Measurements from ENCODE around the gene ASB14. TPM values are rescaled to one million over a fixed set of nuclear protein-coding genes. Genes with fewer than 3 reads are reported as not detected.

Gene ASB14
- total RNA-seq, 1 donor: under 0.01 TPM

GRCh38 chr3:57281715-57282114, 10.8 kb downstream of the ASB14 start:
- no peak overlapping the region for H3K4me3 ChIP-seq (ENCODE audit: low read depth, low read length)
- TF ChIP-seq CTCF (IDR thresholded peaks at IDR 0.05; ENCODE audit: insufficient read depth, low read length): no peak
- peak; percentile 32 for DNase-seq (ENCODE audit: low read depth)

DNA sequence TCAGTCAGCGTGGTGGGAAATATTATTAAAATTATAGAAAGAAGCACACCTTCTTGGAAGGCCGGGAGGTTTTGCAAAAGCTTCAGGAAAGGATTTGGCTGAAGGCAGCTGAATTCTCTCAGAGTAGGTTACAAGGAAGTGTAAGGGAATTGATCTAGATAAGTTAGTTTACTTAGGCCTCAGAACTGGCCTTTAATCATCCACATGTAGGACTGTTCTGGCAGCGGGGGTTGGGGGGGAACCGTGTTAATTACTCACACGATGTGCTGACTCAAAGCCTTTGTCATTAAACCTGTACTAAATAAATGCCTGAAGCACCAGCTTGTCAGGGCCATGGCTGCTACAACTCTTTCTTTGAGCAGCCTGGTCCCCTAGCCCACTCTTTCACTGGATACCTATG, 12.8 kb downstream of the ASB14 start:
- no peak overlapping the region for H3K4me3 ChIP-seq (ENCODE audit: low read depth, low read length)
- no peak for DNase-seq (ENCODE audit: low read depth)
- no peak for TF ChIP-seq CTCF (IDR thresholded peaks at IDR 0.05; ENCODE audit: insufficient read depth, low read length)

- no peak for DNase-seq (ENCODE audit: low read depth)
- H3K4me3 ChIP-seq (ENCODE audit: low read depth, low read length): no peak overlapping the region
- no peak for TF ChIP-seq CTCF (IDR thresholded peaks at IDR 0.05; ENCODE audit: insufficient read depth, low read length)
Measured at GRCh38 chr3:57278237-57278636, 14.2 kb downstream of the ASB14 start.

DNA sequence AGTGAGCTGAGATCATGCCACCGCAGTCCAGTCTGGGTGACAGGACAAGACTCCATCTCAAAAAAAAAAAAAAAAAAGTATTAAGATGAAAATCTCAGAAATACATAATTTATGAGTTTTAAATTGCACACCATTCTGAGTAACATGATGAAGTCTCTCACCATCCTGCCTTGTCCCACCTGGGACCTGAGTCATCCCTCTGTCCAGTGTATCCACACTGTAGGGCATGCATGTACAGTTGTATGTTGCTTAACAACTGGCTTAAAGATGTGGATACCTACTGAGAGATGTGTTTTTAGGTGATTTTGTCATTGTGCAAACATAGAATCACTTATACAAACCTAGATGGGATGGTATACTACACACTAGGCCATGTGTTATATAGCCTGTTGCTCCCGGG, 17.1 kb downstream of the ASB14 start:
- no peak for TF ChIP-seq CTCF (IDR thresholded peaks at IDR 0.05; ENCODE audit: insufficient read depth, low read length)
- no peak overlapping the region for H3K4me3 ChIP-seq (ENCODE audit: low read depth, low read length)
- no peak for DNase-seq (ENCODE audit: low read depth)

DNA sequence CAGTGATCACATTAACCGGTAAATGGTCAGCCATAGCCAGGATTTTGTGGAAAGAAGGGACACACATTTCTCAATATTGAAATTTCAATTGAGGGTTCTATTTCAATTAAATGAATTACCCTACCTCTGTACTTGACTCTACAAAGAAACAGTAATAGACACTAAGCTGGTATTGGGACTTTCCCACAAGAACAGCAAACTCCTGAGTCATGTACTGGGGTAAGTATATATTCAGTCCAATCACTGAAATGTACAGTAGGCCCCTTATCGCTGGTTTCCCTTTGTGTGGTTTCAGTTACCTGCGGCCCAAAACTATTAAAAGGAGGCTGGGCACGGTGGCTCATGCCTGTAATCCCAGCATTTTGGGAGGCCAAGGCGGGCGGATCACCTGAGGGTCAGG, 17.6 kb downstream of the ASB14 start:
- DNase-seq (ENCODE audit: low read depth): no peak
- TF ChIP-seq CTCF (IDR thresholded peaks at IDR 0.05; ENCODE audit: insufficient read depth, low read length): no peak
- no peak overlapping the region for H3K4me3 ChIP-seq (ENCODE audit: low read depth, low read length)

DNA sequence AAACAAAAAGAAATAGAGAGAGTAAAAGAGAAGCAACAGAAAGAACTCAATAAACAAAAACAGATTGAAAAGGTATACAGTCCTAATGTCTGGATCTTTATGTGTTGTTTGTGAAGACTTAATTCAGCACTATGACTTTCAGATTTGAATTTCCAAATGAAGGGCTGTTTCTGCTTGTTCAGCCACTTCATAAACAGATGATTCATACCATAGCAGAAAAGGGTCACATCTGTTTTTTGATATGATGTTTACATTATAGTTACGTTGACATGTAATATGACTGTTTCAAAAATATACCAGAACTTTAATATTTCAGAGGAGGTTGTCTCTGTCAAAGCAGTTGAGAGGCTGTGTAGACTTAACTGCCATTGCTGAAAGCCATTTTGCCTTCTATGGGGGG, 24.1 kb downstream of the ASB14 start:
- no peak for DNase-seq (ENCODE audit: low read depth)
- no peak for TF ChIP-seq CTCF (IDR thresholded peaks at IDR 0.05; ENCODE audit: insufficient read depth, low read length)
- H3K4me3 ChIP-seq (ENCODE audit: low read depth, low read length): no peak overlapping the region

DNA sequence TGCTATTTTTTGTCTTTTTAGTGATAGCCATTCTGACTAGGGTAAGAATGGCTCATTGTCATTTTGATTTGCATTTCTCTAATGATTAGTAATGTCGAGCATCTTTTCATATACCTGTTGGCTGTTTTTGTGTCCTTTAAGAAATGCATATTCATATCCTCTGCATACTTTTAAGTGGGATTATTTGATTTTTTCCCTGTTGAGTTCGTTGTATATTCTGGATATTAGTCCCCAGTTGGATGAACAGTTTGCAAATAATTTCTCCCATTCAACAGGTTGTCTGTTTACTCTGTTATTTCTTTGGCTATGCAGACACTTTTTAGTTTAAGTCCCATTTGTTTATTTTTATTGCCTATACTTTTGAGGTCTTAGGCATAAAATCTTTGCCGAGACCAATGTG, 30.6 kb downstream of the ASB14 start:
- DNase-seq (ENCODE audit: low read depth): no peak
- H3K4me3 ChIP-seq (ENCODE audit: low read depth, low read length): no peak overlapping the region
- no peak for TF ChIP-seq CTCF (IDR thresholded peaks at IDR 0.05; ENCODE audit: insufficient read depth, low read length)
